SK-N-SH treated with all-trans-retinoic acid at 6 μM for 48 hours (cell line): Measurements from ENCODE around the gene LCMT1.

ENCODE experiments used
- BACH2 ChIP-seq: fragments of 250-450 bp; sonication (Bioruptor Pico); IDR thresholded peaks from 2 replicates; pipeline ENCODE4 v1.9.0; 2021; ENCODE audit warnings: mild to moderate bottlenecking, borderline replicate concordance
- OSR1 ChIP-seq: fragments of 250-450 bp; sonication (Bioruptor Pico); IDR thresholded peaks from 2 replicates; pipeline ENCODE4 v1.8.0; 2022; ENCODE audit warnings: moderate library complexity, mild to moderate bottlenecking, inconsistent platforms
- RARB ChIP-seq: fragments of 250-450 bp; sonication (Bioruptor Pico); IDR thresholded peaks from 2 replicates; pipeline ENCODE4 v1.8.0; 2021; ENCODE audit warnings: mild to moderate bottlenecking, moderate library complexity
- TCF4 ChIP-seq: fragments of 250-450 bp; sonication (Bioruptor Pico); IDR thresholded peaks from 2 replicates; pipeline ENCODE4 v1.8.0; 2021; ENCODE audit warnings: mild to moderate bottlenecking, moderate library complexity, borderline replicate concordance
- ZFP3 ChIP-seq: fragments of 250-450 bp; sonication (Bioruptor Pico); IDR thresholded peaks from 2 replicates; pipeline ENCODE4 v1.5.0; 2020; ENCODE audit warnings: mild to moderate bottlenecking, moderate library complexity
- ZNF70 ChIP-seq: fragments of 450-650 bp; formaldehyde crosslinking; IDR thresholded peaks from 2 replicates; pipeline ENCODE4 v1.5.0; 2020; ENCODE audit warnings: mild to moderate bottlenecking, moderate library complexity
- ZNF8 ChIP-seq: fragments of 450-650 bp; formaldehyde crosslinking; IDR thresholded peaks from 2 replicates; pipeline ENCODE4 v1.5.0; 2020; ENCODE audit warnings: mild to moderate bottlenecking, moderate library complexity
- TF ChIP-seq, protein P1 (sequence below): fragments of 250-450 bp; sonication (Bioruptor Pico); IDR thresholded peaks from 2 replicates; pipeline ENCODE4 v1.8.0; 2020; ENCODE audit warnings: mild to moderate bottlenecking, moderate library complexity, borderline replicate concordance

GRCh38 chr16:25223964-25224363 lies 112.4 kb downstream of the LCMT1 start:
- TF ChIP-seq BACH2 (CRISPR knock-in tag) (no peak), ZFP3 (CRISPR knock-in tag) (no peak), ZNF70 (CRISPR knock-in tag) (no peak), OSR1 (CRISPR knock-in tag) (no peak), TCF4 (CRISPR knock-in tag) (no peak), ZNF8 (CRISPR knock-in tag) (no peak), RARB (CRISPR knock-in tag) (no peak)
- TF ChIP-seq, protein P1, sequence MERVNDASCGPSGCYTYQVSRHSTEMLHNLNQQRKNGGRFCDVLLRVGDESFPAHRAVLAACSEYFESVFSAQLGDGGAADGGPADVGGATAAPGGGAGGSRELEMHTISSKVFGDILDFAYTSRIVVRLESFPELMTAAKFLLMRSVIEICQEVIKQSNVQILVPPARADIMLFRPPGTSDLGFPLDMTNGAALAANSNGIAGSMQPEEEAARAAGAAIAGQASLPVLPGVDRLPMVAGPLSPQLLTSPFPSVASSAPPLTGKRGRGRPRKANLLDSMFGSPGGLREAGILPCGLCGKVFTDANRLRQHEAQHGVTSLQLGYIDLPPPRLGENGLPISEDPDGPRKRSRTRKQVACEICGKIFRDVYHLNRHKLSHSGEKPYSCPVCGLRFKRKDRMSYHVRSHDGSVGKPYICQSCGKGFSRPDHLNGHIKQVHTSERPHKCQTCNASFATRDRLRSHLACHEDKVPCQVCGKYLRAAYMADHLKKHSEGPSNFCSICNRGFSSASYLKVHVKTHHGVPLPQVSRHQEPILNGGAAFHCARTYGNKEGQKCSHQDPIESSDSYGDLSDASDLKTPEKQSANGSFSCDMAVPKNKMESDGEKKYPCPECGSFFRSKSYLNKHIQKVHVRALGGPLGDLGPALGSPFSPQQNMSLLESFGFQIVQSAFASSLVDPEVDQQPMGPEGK (CRISPR knock-in tag): no peak
